ENCODE results near the gene ATL2. TPM values are rescaled to one million over a fixed set of nuclear protein-coding genes. Genes with fewer than 3 reads are reported as not detected.
"Not testable (repeated sequence)": the region's sequence is repeated elsewhere in the genome, so short reads cannot be mapped to it uniquely, and the experiment has no call there.

Gene ATL2
- total RNA-seq, 1 experiment from 2014 or later: 66.7 TPM

DNA sequence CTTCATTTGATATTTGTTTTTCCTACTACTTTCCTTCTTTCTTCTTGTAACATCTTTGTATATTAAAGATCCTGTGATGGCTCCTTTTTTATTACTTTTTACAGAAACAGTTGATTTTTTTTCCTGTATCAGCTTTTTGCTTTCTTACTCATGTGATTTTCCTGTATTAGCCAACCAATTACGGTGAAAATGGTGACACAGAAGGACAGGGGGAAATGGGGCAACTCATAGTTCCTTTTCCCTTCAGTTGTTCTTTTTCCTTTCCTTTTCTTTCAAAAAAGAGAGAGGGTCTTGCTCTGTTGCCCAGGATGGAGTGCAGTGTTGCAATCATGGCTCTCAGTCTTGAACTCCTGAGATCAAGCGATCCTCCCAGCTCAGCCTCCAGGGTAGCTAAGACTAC is 117.8 kb downstream of the ATL2 start:
- Histone ChIP-seq H2AFZ (ENCODE audit: low read length) (no peak overlapping the region), H2BK5ac (ENCODE audit: insufficient read length, low read length) (no peak overlapping the region), H3K9me3 (ENCODE audit: control insufficient read depth, low read depth, low read length) (no peaks in the 10 kb centered on the region), H3K18ac (ENCODE audit: insufficient read length, low read depth, low read length) (no peak overlapping the region), H4K91ac (ENCODE audit: insufficient read length, low read depth, low read length) (no peak overlapping the region), H2BK120ac (ENCODE audit: low read depth, low read length, poor library complexity, severe bottlenecking) (no peak overlapping the region), H3K79me1 (ENCODE audit: insufficient read depth, low read depth, low read length, poor library complexity, severe bottlenecking) (no peaks in the 10 kb centered on the region), H3K56ac (ENCODE audit: insufficient read length, low read depth, low read length) (no peak overlapping the region), H2BK20ac (ENCODE audit: low read depth, low read length, poor library complexity, severe bottlenecking) (no peak overlapping the region), H4K8ac (replicated peaks; ENCODE audit: insufficient read length, low read depth, low read length) (no peak overlapping the region), H3K9ac (ENCODE audit: extremely low read depth, insufficient read length, low read length) (no peak overlapping the region), H2BK15ac (ENCODE audit: low read depth, low read length) (no peak overlapping the region), H3K4me1 (ENCODE audit: insufficient read depth, low read length) (no peaks in the 10 kb centered on the region), H3K14ac (ENCODE audit: insufficient read depth, low read length) (no peak overlapping the region), H4K5ac (ENCODE audit: insufficient read length, low read depth, low read length) (no peak overlapping the region), H3T11ph (ENCODE audit: low read length) (no peak overlapping the region), H3K27me3 (ENCODE audit: insufficient read depth, low read length) (no peaks in the 10 kb centered on the region), H2BK12ac (ENCODE audit: insufficient read length, low read depth, low read length) (no peak overlapping the region), H3K4ac (ENCODE audit: low read depth, low read length) (no peak overlapping the region), H3K79me2 (ENCODE audit: insufficient read depth, low read length) (no peaks in the 10 kb centered on the region), H3K4me2 (ENCODE audit: insufficient read depth, insufficient read length, low read length) (no peak overlapping the region), H4K20me1 (ENCODE audit: control insufficient read depth, insufficient read depth, insufficient read length) (no peaks in the 10 kb centered on the region), H3K23me2 (ENCODE audit: insufficient read length, low read depth, low read length, poor library complexity, severe bottlenecking) (no peaks in the 10 kb centered on the region), H3K27ac (ENCODE audit: insufficient read length, low read depth, low read length) (no peak overlapping the region), H2AK5ac (ENCODE audit: insufficient read length, low read length) (no peak overlapping the region), H3K23ac (ENCODE audit: insufficient read length, low read depth, low read length) (no peak overlapping the region)
- TF ChIP-seq, protein P1, sequence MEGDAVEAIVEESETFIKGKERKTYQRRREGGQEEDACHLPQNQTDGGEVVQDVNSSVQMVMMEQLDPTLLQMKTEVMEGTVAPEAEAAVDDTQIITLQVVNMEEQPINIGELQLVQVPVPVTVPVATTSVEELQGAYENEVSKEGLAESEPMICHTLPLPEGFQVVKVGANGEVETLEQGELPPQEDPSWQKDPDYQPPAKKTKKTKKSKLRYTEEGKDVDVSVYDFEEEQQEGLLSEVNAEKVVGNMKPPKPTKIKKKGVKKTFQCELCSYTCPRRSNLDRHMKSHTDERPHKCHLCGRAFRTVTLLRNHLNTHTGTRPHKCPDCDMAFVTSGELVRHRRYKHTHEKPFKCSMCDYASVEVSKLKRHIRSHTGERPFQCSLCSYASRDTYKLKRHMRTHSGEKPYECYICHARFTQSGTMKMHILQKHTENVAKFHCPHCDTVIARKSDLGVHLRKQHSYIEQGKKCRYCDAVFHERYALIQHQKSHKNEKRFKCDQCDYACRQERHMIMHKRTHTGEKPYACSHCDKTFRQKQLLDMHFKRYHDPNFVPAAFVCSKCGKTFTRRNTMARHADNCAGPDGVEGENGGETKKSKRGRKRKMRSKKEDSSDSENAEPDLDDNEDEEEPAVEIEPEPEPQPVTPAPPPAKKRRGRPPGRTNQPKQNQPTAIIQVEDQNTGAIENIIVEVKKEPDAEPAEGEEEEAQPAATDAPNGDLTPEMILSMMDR (conservative IDR thresholded peaks at IDR 0.05): no peak
- H3K4me1 Mint-ChIP-seq: peaks cover 11 to 13% of the 10 kb centered on the region in 2 experiments
- peaks cover 12% of the 10 kb centered on the region for H3K27me3 Mint-ChIP-seq (ENCODE audit: low read depth)
- H3K4me3 Mint-ChIP-seq: no peak overlapping the region
- no peak for DNase-seq
- H3K36me3 Mint-ChIP-seq (ENCODE audit: insufficient read depth in 1 of 3, low read depth in 3 of 3): no peaks in the 10 kb centered on the region
- no peaks in the 10 kb centered on the region for H3K9me3 Mint-ChIP-seq
- no peak overlapping the region for H3K27ac Mint-ChIP-seq
- WGBS (ENCODE audit: extremely low coverage, insufficient read length, low lambda C conversion rate): no CpG with 5 or more reads among the region's 2 CpGs

DNA sequence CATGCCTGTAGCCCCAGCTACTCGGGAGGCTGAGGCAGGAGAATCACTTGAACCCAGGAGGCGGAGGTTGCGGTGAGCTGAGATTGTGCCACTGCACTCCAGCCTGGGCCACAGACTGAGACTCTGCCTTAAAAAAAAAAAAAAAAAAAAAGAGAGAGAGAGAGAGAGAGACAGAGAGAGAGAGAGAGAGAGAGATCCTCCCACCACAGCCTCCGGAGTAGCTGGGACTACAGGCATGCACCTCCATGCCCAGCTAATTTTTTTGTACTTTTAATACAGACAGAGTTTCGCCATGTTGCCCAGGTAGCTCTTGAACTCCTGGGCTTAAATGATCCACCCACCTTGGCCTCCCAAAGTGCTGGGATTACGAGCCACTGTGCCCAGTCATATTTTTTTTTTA is 119.4 kb downstream of the ATL2 start:
- not testable (repeated sequence) for H3K4me1 Mint-ChIP-seq; H3K27ac ChIP-seq (ENCODE audit: insufficient read length, low read depth, low read length); H3K9me3 Mint-ChIP-seq; H3K18ac ChIP-seq (ENCODE audit: insufficient read length, low read depth, low read length); H3K4me3 Mint-ChIP-seq; H3K56ac ChIP-seq (ENCODE audit: insufficient read length, low read depth, low read length); H4K5ac ChIP-seq (ENCODE audit: insufficient read length, low read depth, low read length); H3K79me1 ChIP-seq (ENCODE audit: insufficient read depth, low read depth, low read length, poor library complexity, severe bottlenecking); H3K4me1 ChIP-seq (ENCODE audit: insufficient read depth, low read length); H2BK5ac ChIP-seq (ENCODE audit: insufficient read length, low read length); H2BK12ac ChIP-seq (ENCODE audit: insufficient read length, low read depth, low read length); H4K91ac ChIP-seq (ENCODE audit: insufficient read length, low read depth, low read length); DNase-seq; H4K8ac ChIP-seq (replicated peaks; ENCODE audit: insufficient read length, low read depth, low read length); H3K27ac Mint-ChIP-seq; H3K79me2 ChIP-seq (ENCODE audit: insufficient read depth, low read length); H2AK5ac ChIP-seq (ENCODE audit: insufficient read length, low read length); H2BK15ac ChIP-seq (ENCODE audit: low read depth, low read length); H4K20me1 ChIP-seq (ENCODE audit: control insufficient read depth, insufficient read depth, insufficient read length); H3K4ac ChIP-seq (ENCODE audit: low read depth, low read length); H2BK120ac ChIP-seq (ENCODE audit: low read depth, low read length, poor library complexity, severe bottlenecking); H2AFZ ChIP-seq (ENCODE audit: low read length); H3K23me2 ChIP-seq (ENCODE audit: insufficient read length, low read depth, low read length, poor library complexity, severe bottlenecking); H3K36me3 Mint-ChIP-seq (ENCODE audit: insufficient read depth in 1 of 3, low read depth in 3 of 3); H3K23ac ChIP-seq (ENCODE audit: insufficient read length, low read depth, low read length); H3K4me2 ChIP-seq (ENCODE audit: insufficient read depth, insufficient read length, low read length); H3K27me3 ChIP-seq (ENCODE audit: insufficient read depth, low read length); H3K9me3 ChIP-seq (ENCODE audit: control insufficient read depth, low read depth, low read length); H3T11ph ChIP-seq (ENCODE audit: low read length); H3K27me3 Mint-ChIP-seq (ENCODE audit: low read depth); H3K14ac ChIP-seq (ENCODE audit: insufficient read depth, low read length); H3K9ac ChIP-seq (ENCODE audit: extremely low read depth, insufficient read length, low read length); H2BK20ac ChIP-seq (ENCODE audit: low read depth, low read length, poor library complexity, severe bottlenecking)
- no CpG with 5 or more reads among the region's 6 CpGs for WGBS (ENCODE audit: extremely low coverage, insufficient read length, low lambda C conversion rate)

Measured in H9 (cell line).